Thoracic aorta (tissue), 2 donors: ENCODE measurements around the gene ATF6B. TPM values are rescaled to one million over a fixed set of nuclear protein-coding genes. Genes with fewer than 3 reads are reported as not detected.
"Not testable (repeated sequence)": the region's sequence is repeated elsewhere in the genome, so short reads cannot be mapped to it uniquely, and the experiment has no call there.

ENCODE experiments used
- ATAC-seq: fragments of 150-250 bp; one replicate; pipeline ENCODE4 v1.8.0; 2017; ENCODE audit warnings: low read depth; ENCODE audit not compliant: insufficient number of reproducible peaks, low FRiP score
- DNase-seq: peaks from one replicate; pipeline ENCODE4 v3.0.0-alpha.2; 2020; ENCODE audit warnings: low spot score
- H3K27ac ChIP-seq, 2 donors: fragments of 200-600 bp; sonication (generic); 1 replicate in 1 of 2; 2 replicates in 1 of 2; pipeline ENCODE4 v1.5.1; 2016; ENCODE audit warnings: mild to moderate bottlenecking in 2 of 2, moderate library complexity in 2 of 2
- H3K27me3 ChIP-seq: fragments of 200-600 bp; sonication (generic); replicated peaks from 2 replicates; pipeline ENCODE4 v1.6.0; 2016; ENCODE audit warnings: mild to moderate bottlenecking; ENCODE audit not compliant: insufficient read depth
- H3K36me3 ChIP-seq: fragments of 200-600 bp; sonication (generic); one replicate; pipeline ENCODE4 v1.5.1; 2016
- H3K4me1 ChIP-seq, 2 donors: fragments of 200-600 bp; sonication (generic); 1 replicate in 1 of 2; 2 replicates in 1 of 2; pipeline versions ENCODE4 v1.5.1 to v1.6.0; 2016; ENCODE audit warnings: low read depth in 2 of 2, mild to moderate bottlenecking in 1 of 2; ENCODE audit not compliant: control insufficient read depth in 1 of 2
- H3K4me3 ChIP-seq: fragments of 200-600 bp; sonication (generic); 2 replicates; pipeline ENCODE4 v1.5.1; 2016; ENCODE audit warnings: mild to moderate bottlenecking
- H3K9me3 ChIP-seq: fragments of 200-600 bp; sonication (generic); 2 replicates; pipeline ENCODE4 v1.5.1; 2016
- total RNA-seq, 2 donors: library from RNA; depleted of rRNA; stranded (reverse); fragments of >200 nt; gene quantifications; one replicate each; pipeline versions ENCODE4 v1.1.0 to v1.2.3, GENCODE V29; 2016
- TF ChIP-seq, protein P1 (sequence below): fragments of 200-600 bp; sonication (generic); IDR thresholded peaks from one replicate; pipeline ENCODE4 v1.5.1; 2019; ENCODE audit warnings: antibody characterized with exemption

ATF6B gene
- total RNA-seq, 2 donors from 2014 or later, result 38.2 to 60.9 TPM

DNA sequence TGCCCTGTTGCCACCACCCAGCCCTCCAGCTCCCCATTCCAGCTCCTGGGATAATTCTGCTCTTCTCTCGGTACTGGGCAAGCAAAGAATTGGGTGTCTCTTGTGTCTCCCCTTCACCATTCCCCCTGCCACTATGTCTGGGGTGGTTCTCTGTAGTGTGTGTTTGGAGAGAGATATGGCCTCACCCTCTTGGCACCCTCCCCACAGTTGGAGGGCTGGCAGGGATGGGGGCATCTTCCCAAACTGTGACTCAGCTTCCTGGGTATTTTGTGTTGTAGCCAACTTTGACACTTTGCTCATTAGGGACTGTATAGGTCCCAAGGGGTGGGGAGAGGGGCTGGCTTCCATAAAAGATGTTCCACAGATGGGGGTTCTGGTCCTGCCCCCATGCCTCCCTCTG lies 20.6 kb downstream of the ATF6B start:
- no peak for DNase-seq
- Histone ChIP-seq H3K27me3 (no peaks in the 10 kb centered on the region), H3K27ac (peak overlapping the region; percentile 84 to 87), H3K36me3 (no peaks in the 10 kb centered on the region), H3K4me3 (peak overlapping the region; percentile 71), H3K9me3 (no peaks in the 10 kb centered on the region), H3K4me1 (peaks cover 35 to 76% of the 10 kb centered on the region in 2 donors)
- ATAC-seq, result peak; percentile 30
- TF ChIP-seq, protein P1, sequence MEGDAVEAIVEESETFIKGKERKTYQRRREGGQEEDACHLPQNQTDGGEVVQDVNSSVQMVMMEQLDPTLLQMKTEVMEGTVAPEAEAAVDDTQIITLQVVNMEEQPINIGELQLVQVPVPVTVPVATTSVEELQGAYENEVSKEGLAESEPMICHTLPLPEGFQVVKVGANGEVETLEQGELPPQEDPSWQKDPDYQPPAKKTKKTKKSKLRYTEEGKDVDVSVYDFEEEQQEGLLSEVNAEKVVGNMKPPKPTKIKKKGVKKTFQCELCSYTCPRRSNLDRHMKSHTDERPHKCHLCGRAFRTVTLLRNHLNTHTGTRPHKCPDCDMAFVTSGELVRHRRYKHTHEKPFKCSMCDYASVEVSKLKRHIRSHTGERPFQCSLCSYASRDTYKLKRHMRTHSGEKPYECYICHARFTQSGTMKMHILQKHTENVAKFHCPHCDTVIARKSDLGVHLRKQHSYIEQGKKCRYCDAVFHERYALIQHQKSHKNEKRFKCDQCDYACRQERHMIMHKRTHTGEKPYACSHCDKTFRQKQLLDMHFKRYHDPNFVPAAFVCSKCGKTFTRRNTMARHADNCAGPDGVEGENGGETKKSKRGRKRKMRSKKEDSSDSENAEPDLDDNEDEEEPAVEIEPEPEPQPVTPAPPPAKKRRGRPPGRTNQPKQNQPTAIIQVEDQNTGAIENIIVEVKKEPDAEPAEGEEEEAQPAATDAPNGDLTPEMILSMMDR, result no peak

DNA sequence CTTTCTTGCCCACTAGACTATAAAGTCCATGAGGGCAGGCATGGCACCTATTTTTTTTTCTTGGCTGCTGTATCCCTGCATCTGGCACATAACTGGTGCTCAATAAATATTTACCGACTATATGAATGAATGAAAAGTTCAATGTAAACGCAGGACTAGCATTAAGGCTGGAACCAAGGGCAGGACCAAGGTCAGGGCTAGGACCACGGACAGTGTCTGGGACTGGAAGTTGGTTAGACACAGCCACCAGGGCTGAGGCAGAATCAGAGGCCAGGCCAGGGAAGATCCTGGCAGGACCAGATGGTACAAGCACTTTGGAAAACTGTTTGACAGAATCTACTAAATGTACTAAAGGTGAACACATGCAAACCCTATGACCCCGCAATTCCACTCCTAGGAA lies 22.6 kb downstream of the ATF6B start:
- H3K27me3 ChIP-seq, result no peaks in the 10 kb centered on the region
- H3K36me3 ChIP-seq, result no peaks in the 10 kb centered on the region
- H3K9me3 ChIP-seq, result no peaks in the 10 kb centered on the region
- DNase-seq (no peak), ATAC-seq (no peak)
- H3K4me3 ChIP-seq, result no peak overlapping the region
- TF ChIP-seq, protein P1, result no peak
- H3K4me1 ChIP-seq, result peaks cover 30 to 56% of the 10 kb centered on the region in 2 donors
- peak overlapping the region in 1 of 2 donors; percentile 84 for H3K27ac ChIP-seq

DNA sequence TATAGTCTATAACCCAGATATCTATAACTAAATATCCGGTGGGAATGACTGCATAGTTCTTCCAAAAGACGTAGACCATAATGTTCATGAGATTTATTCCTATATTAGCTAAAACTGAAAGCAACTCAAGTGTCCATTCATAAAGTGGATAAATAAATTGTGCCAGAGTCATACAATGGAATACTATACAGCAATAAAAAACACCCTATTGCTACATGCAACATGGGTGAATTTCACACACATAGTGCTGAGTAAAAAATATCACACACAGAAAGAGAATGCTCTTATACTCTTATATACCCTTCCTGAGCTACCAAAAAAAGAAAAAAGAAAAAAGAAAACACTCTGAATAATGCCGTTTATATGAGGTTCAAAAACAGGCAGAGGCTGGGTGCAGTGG lies 25.8 kb downstream of the ATF6B start:
- H3K27me3 ChIP-seq, result no peaks in the 10 kb centered on the region
- H3K27ac ChIP-seq, result no peak overlapping the region
- no peak for DNase-seq
- H3K4me3 ChIP-seq, result no peak overlapping the region
- no peaks in the 10 kb centered on the region for H3K9me3 ChIP-seq
- ATAC-seq, result no peak
- H3K36me3 ChIP-seq, result no peaks in the 10 kb centered on the region
- peaks cover 9 to 25% of the 10 kb centered on the region in 2 donors for H3K4me1 ChIP-seq
- TF ChIP-seq, protein P1, result no peak

DNA sequence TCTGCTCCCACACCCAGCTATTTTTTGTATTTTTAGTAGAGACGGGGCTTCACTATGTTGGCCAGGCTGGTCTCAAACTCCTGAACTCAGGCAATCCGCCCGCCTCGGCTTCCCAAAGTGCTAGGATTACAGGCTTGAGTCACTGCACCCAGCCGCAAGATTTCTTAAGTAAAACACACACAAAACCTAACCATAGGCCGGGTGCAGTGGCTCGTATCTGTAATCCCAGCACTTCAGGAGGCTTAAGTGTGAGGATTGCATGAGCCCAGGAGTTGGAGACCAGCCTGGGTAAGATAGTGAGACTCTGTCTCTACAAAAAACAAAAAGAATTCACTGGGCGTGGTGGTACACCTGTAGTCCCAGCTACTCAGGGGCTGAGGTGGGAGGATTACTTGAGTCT lies 27.8 kb downstream of the ATF6B start:
- not testable (repeated sequence) for H3K4me1 ChIP-seq, H3K36me3 ChIP-seq, DNase-seq, H3K27ac ChIP-seq, H3K27me3 ChIP-seq, H3K9me3 ChIP-seq, ATAC-seq, H3K4me3 ChIP-seq

DNA sequence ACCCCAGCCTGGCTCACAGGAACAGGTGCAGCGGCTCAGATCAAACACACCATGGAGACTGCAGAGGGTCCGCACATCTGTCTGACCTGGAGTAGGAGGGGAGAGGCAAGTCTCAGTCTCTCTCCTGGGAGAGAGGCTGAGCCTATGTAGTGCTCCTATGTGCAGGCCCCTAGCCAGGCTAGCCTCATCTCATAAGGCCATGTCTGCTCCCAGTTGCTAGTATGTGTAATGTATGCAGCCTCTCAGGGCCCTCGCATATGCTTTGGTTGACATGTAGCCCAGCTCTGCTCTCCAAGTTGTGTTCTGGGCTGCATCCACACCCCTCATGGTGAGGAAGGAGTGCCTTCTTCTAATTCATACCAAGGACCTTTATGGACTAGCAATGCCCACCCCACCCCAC lies 30.7 kb downstream of the ATF6B start:
- peaks cover 15 to 33% of the 10 kb centered on the region in 2 donors for H3K4me1 ChIP-seq
- ATAC-seq (no peak), DNase-seq (no peak)
- peaks cover 3% of the 10 kb centered on the region for H3K27me3 ChIP-seq
- H3K4me3 ChIP-seq, result no peak overlapping the region
- no peaks in the 10 kb centered on the region for H3K9me3 ChIP-seq
- TF ChIP-seq, protein P1, result no peak
- no peaks in the 10 kb centered on the region for H3K36me3 ChIP-seq
- no peak overlapping the region for H3K27ac ChIP-seq
